CD4-positive, alpha-beta memory T cell (primary cell): Measurements from ENCODE around the gene CDC6. TPM values are rescaled to one million over a fixed set of nuclear protein-coding genes. Genes with fewer than 3 reads are reported as not detected.
"Not testable (repeated sequence)": the region's sequence is repeated elsewhere in the genome, so short reads cannot be mapped to it uniquely, and the experiment has no call there.

Experiments
- CTCF ChIA-PET: fragments of 350-600 bp; sonication (Branson Sonifier 250); formaldehyde crosslinking; loops from one replicate; lab custom pipeline; 2021; ENCODE audit warnings: inconsistent platforms; ENCODE audit not compliant: partially characterized antibody; lab: Charles Lee
- POLR2A ChIA-PET: fragments of 350-600 bp; sonication (Branson Sonifier 250); formaldehyde crosslinking; loops from one replicate; lab custom pipeline; 2021; ENCODE audit not compliant: partially characterized antibody; lab: Charles Lee
- DNase-seq, 5 donors: peaks; one replicate each; pipeline versions ENCODE4 v3.0.0 to v3.0.0-alpha.2; 2020 to 2022; ENCODE audit warnings: mixed read lengths in 1 of 5
- H3K27ac ChIP-seq: one replicate; pipeline ENCODE4 v1.7.0; 2013; ENCODE audit warnings: low read depth, low read length
- H3K27me3 ChIP-seq: 2 replicates; pipeline ENCODE4 v1.7.0; 2013; ENCODE audit warnings: mild to moderate bottlenecking, low read length, moderate library complexity; ENCODE audit not compliant: insufficient read depth
- H3K36me3 ChIP-seq: 2 replicates; pipeline ENCODE4 v1.7.0; 2013; ENCODE audit warnings: mild to moderate bottlenecking, low read length, moderate library complexity; ENCODE audit not compliant: insufficient read depth
- H3K4me1 ChIP-seq: 2 replicates; pipeline ENCODE4 v1.7.0; 2013; ENCODE audit warnings: mild to moderate bottlenecking, low read length, moderate library complexity; ENCODE audit not compliant: insufficient read depth
- H3K4me3 ChIP-seq, 2 donors: one replicate each; pipeline ENCODE4 v1.7.0; 2013; ENCODE audit warnings: low read length in 2 of 2, mild to moderate bottlenecking in 1 of 2
- H3K9me3 ChIP-seq, 2 donors: one replicate each; pipeline ENCODE4 v1.7.0; 2013; ENCODE audit warnings: low read length in 2 of 2, control low read depth in 1 of 2; ENCODE audit not compliant: control insufficient read depth in 1 of 2
- H3K27ac Mint-ChIP-seq, 7 donors: one replicate each; pipeline ENCODE4 v1.8.0; 2020 to 2021; ENCODE audit warnings: mixed read lengths in 7 of 7, mild to moderate bottlenecking in 6 of 7, inconsistent platforms in 3 of 7, moderate library complexity in 3 of 7
- H3K27me3 Mint-ChIP-seq, 2 donors: one replicate each; pipeline ENCODE4 v1.8.0; 2020 to 2021; ENCODE audit warnings: mixed read lengths in 2 of 2
- H3K36me3 Mint-ChIP-seq, 2 donors: one replicate each; pipeline ENCODE4 v1.8.0; 2020 to 2021; ENCODE audit warnings: mixed read lengths in 2 of 2, inconsistent platforms in 1 of 2, mild to moderate bottlenecking in 1 of 2
- H3K4me1 Mint-ChIP-seq, 4 donors: one replicate each; pipeline ENCODE4 v1.8.0; 2020 to 2021; ENCODE audit warnings: mixed read lengths in 4 of 4, mild to moderate bottlenecking in 1 of 4
- H3K4me3 Mint-ChIP-seq, 8 donors: one replicate each; pipeline ENCODE4 v1.8.0; 2020 to 2021; ENCODE audit warnings: mixed read lengths in 8 of 8, mild to moderate bottlenecking in 7 of 8, moderate library complexity in 6 of 8, inconsistent platforms in 3 of 8
- H3K9me3 Mint-ChIP-seq, 8 donors: one replicate each; pipeline ENCODE4 v1.8.0; 2020 to 2021; ENCODE audit warnings: mixed read lengths in 8 of 8, mild to moderate bottlenecking in 5 of 8, inconsistent platforms in 3 of 8, moderate library complexity in 1 of 8
- intact Hi-C: fragments of 100-400 bp; cut with micrococcal nuclease; formaldehyde crosslinking; loops from one replicate; pipeline ENCODE4 v1.15.1; 2023
- polyA plus RNA-seq, 2 donors: library from polyadenylated mRNA; unstranded; fragments of 300-500 nt; fragmentation: Illumina TruSeq; gene quantifications; one replicate each; pipeline ENCODE4 v1.2.3, GENCODE V29; 2021
- total RNA-seq, 2 experiments: library from RNA; stranded (reverse); gene quantifications; one replicate each; pipeline ENCODE4 v1.2.3, GENCODE V29; 2021

CDC6 gene
- total and polyA plus RNA-seq, 4 experiments from 2014 or later: 0.61 to 2.1 (median 0.79) TPM

GRCh38 chr17:40304552-40304863 is 16.8 kb downstream of the CDC6 start:
- H3K4me1 ChIP-seq: peaks cover 51% of the 10 kb centered on the region
- DNase-seq, H3K27ac ChIP-seq, H3K36me3 ChIP-seq, H3K4me3 ChIP-seq, H3K27me3 ChIP-seq, H3K9me3 Mint-ChIP-seq, H3K4me3 Mint-ChIP-seq, H3K9me3 ChIP-seq, H3K27me3 Mint-ChIP-seq, H3K36me3 Mint-ChIP-seq: not testable (repeated sequence)
- ChIA-PET POLR2A (interaction anchor here (0.5 to 37.1 kb wide), 4 partner anchors 9 to 179 kb away, joined by 3 to 1054 read pairs (median 185); no protein-coding TSS in a partner anchor), CTCF (interaction anchor here (0.9 to 18.1 kb wide), 9 partner anchors 8 to 254 kb away, joined by 3 to 573 read pairs (median 4); partner anchors contain the start of gene CDC6)
- Mint-ChIP-seq H3K4me1 (peaks cover 16 to 17% (median 16%) of the 10 kb centered on the region in 4 donors), H3K27ac (peak overlapping the region in 2 of 7 donors; percentile 46 to 49)
- intact Hi-C loops: loop anchor here (5.0 kb wide), 1 partner anchor 228 kb away; no protein-coding TSS in a partner anchor

GRCh38 chr17:40304866-40305265 is 17.2 kb downstream of the CDC6 start:
- H3K36me3 Mint-ChIP-seq, H3K36me3 ChIP-seq, H3K9me3 Mint-ChIP-seq, H3K27me3 Mint-ChIP-seq, H3K9me3 ChIP-seq, H3K27ac ChIP-seq, H3K4me3 ChIP-seq, H3K27ac Mint-ChIP-seq, H3K4me3 Mint-ChIP-seq, H3K27me3 ChIP-seq, DNase-seq: not testable (repeated sequence)
- ChIA-PET CTCF (interaction anchor here (1.0 to 18.1 kb wide), 5 partner anchors 18 to 254 kb away, joined by 3 to 573 read pairs (median 19); no protein-coding TSS in a partner anchor), POLR2A (interaction anchor here (0.5 to 37.1 kb wide), 4 partner anchors 9 to 179 kb away, joined by 3 to 1054 read pairs (median 185); no protein-coding TSS in a partner anchor)
- intact Hi-C loops: loop anchor here (5.0 kb wide), 1 partner anchor 227 kb away; no protein-coding TSS in a partner anchor
- peaks cover 55% of the 10 kb centered on the region for H3K4me1 ChIP-seq
- H3K4me1 Mint-ChIP-seq: peaks cover 16 to 20% (median 18%) of the 10 kb centered on the region in 4 donors

- intact Hi-C loops: no loop called here
- Mint-ChIP-seq H3K4me1 (peaks cover 20 to 35% (median 28%) of the 10 kb centered on the region in 4 donors), H3K4me3 (peak overlapping the region in 4 of 8 donors; percentile 2 to 51 (median 26)), H3K36me3 (no peaks in the 10 kb centered on the region), H3K27ac (no peak overlapping the region), H3K9me3 (no peaks in the 10 kb centered on the region), H3K27me3 (no peaks in the 10 kb centered on the region)
- ChIA-PET POLR2A (interaction anchor here (19.4 to 37.1 kb wide), 2 partner anchors 16 to 38 kb away, joined by 367 to 1054 read pairs; no protein-coding TSS in a partner anchor), CTCF (interaction anchor here (1.1 to 18.1 kb wide), 13 partner anchors 10 to 280 kb away, joined by 3 to 573 read pairs (median 6); no protein-coding TSS in a partner anchor)
- no peaks in the 10 kb centered on the region for H3K27me3 ChIP-seq
- DNase-seq: no peak
- H3K9me3 ChIP-seq: no peaks in the 10 kb centered on the region
- no peaks in the 10 kb centered on the region for H3K36me3 ChIP-seq
- H3K4me1 ChIP-seq: peaks cover 70% of the 10 kb centered on the region
- H3K4me3 ChIP-seq: no peak overlapping the region
- peak overlapping the region; percentile 0 for H3K27ac ChIP-seq
Observed at GRCh38 chr17:40306395-40306794, 18.7 kb downstream of the CDC6 start.

DNA sequence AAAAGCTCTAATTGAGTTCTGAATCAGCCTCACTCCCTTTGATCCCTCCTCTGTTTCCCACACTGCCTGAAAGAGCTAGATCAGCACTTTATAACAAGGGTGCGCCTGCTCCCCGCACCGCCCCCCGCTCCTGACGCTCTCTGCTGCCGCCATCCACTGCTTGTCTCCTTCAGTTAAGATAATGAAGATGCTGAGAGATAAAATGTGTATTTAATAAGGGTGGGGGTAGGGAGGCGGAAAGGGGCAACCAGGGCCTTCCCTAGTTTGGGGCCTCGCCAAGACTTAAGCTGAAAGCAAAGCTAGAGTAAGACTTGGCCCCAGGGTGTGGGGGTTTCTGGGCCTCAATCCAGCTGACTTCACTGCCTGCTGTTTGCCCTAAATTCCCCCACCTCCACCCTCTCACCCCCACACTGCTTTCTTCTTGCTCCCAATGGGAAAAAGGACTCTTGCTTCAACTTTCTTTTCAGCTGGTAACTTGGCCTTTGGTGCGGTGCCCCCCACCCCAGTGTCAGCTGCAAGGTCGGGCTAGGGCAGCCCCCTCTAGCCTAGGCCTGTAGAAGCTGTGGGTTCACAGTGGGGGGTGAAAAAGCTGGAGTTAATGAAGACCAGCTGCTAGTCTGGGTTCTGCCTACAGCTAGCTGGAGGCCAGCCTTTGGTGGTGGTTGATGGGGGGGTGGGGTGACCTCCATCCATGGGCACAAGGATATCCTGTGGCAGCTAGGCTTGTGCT is 19.5 kb downstream of the CDC6 start:
- ChIA-PET POLR2A (interaction anchor here (19.4 to 37.1 kb wide), 2 partner anchors 15 to 37 kb away, joined by 367 to 1054 read pairs; no protein-coding TSS in a partner anchor), CTCF (interaction anchor here (0.5 to 18.1 kb wide), 22 partner anchors 10 to 281 kb away, joined by 3 to 573 read pairs (median 5); partner anchors contain the start of gene IGFBP4)
- Mint-ChIP-seq H3K9me3 (no peaks in the 10 kb centered on the region), H3K4me1 (peaks cover 21 to 43% (median 35%) of the 10 kb centered on the region in 4 donors), H3K36me3 (no peaks in the 10 kb centered on the region), H3K27me3 (no peaks in the 10 kb centered on the region), H3K27ac (no peak overlapping the region), H3K4me3 (no peak overlapping the region)
- DNase-seq: peak in 1 of 5 donors; percentile 64
- Histone ChIP-seq H3K36me3 (no peaks in the 10 kb centered on the region), H3K27me3 (no peaks in the 10 kb centered on the region), H3K4me1 (peaks cover 78% of the 10 kb centered on the region), H3K4me3 (no peak overlapping the region), H3K9me3 (no peaks in the 10 kb centered on the region), H3K27ac (peak overlapping the region; percentile 23)
- intact Hi-C loops: no loop called here

DNA sequence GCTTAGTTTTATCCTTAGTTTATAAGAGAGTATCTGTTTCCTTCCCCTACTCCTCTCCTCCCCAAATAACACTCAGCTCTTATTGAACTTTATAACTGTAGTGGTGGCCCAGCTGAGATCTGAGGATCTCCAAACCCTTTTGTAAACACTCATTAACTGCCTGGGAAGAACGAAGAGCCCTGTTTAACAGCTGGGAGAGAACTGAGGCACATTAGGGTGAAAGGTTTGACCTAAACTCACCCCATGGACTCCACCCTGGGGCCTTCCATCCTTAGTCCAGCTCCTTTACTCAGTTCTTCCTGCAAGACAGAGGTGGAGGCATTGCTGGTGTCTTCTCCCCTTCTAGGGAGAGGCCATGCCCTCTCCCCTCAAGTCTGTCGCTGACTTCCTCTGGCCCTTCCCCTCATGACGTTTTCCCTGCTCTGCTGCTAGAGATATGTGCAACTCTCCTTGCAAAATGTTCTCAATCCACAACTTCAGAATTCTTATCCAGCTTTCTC is 20.1 kb downstream of the CDC6 start:
- Mint-ChIP-seq H3K4me1 (peaks cover 21 to 47% (median 38%) of the 10 kb centered on the region in 4 donors), H3K4me3 (no peak overlapping the region), H3K9me3 (no peaks in the 10 kb centered on the region), H3K27me3 (no peaks in the 10 kb centered on the region), H3K27ac (no peak overlapping the region), H3K36me3 (no peaks in the 10 kb centered on the region)
- CTCF ChIA-PET: interaction anchor here (0.5 to 18.1 kb wide), 23 partner anchors 11 to 1368 kb away, joined by 3 to 573 read pairs (median 5); partner anchors contain the start of gene IGFBP4
- Histone ChIP-seq H3K9me3 (no peaks in the 10 kb centered on the region), H3K36me3 (no peaks in the 10 kb centered on the region), H3K27ac (peak overlapping the region; percentile 23), H3K27me3 (no peaks in the 10 kb centered on the region), H3K4me1 (peaks cover 81% of the 10 kb centered on the region), H3K4me3 (no peak overlapping the region)
- intact Hi-C loops: no loop called here
- POLR2A ChIA-PET: interaction anchor here (19.4 to 37.1 kb wide), 2 partner anchors 14 to 37 kb away, joined by 367 to 1054 read pairs; no protein-coding TSS in a partner anchor
- DNase-seq: no peak

GRCh38 chr17:40309031-40309948 is 21.6 kb downstream of the CDC6 start, which contains the start of gene RARA:
TSS of gene RARA (plus strand) at chr17:40309180. CDS start at chr17:40331219, 22,039 bp downstream.
- POLR2A ChIA-PET: interaction anchor here (19.4 to 37.1 kb wide), 2 partner anchors 13 to 35 kb away, joined by 367 to 1054 read pairs; no protein-coding TSS in a partner anchor
- DNase-seq: no peak
- Histone ChIP-seq H3K27me3 (no peaks in the 10 kb centered on the region), H3K9me3 (no peaks in the 10 kb centered on the region), H3K27ac (peak within 1 kb of the TSS; percentile 23), H3K36me3 (no peaks in the 10 kb centered on the region), H3K4me1 (peaks cover 71% of the 10 kb centered on the region), H3K4me3 (no peak within 1 kb of the TSS)
- intact Hi-C loops: no loop called here
- Mint-ChIP-seq H3K9me3 (no peaks in the 10 kb centered on the region), H3K4me3 (peak within 1 kb of the TSS in 2 of 8 donors; percentile 17 to 33), H3K36me3 (no peaks in the 10 kb centered on the region), H3K27me3 (no peaks in the 10 kb centered on the region), H3K27ac (peak within 1 kb of the TSS in 1 of 7 donors; percentile 48), H3K4me1 (peaks cover 11 to 47% (median 26%) of the 10 kb centered on the region in 4 donors)
- CTCF ChIA-PET: interaction anchor here (1.0 to 18.1 kb wide), 6 partner anchors 10 to 138 kb away, joined by 3 to 573 read pairs (median 4); no protein-coding TSS in a partner anchor
